D721Med (cell line): ENCODE results near the gene EYA4.

ENCODE experiments used
- DNase-seq: peaks from one replicate; pipeline ENCODE4 v3.0.0; 2011; ENCODE audit warnings: low spot score; ENCODE audit not compliant: insufficient read length
- FAIRE-seq: peaks from 2 replicates; lab custom pipeline; 2011; peaks lifted over from hg19 to GRCh38; lab: Jason Lieb, UNC
- CTCF ChIP-seq: IDR thresholded peaks from 2 replicates; pipeline ENCODE4 v1.5.1; 2012; ENCODE audit warnings: mild to moderate bottlenecking, control low read depth; ENCODE audit not compliant: insufficient read depth; ENCODE audit errors: missing control alignments

EYA4 gene

DNA sequence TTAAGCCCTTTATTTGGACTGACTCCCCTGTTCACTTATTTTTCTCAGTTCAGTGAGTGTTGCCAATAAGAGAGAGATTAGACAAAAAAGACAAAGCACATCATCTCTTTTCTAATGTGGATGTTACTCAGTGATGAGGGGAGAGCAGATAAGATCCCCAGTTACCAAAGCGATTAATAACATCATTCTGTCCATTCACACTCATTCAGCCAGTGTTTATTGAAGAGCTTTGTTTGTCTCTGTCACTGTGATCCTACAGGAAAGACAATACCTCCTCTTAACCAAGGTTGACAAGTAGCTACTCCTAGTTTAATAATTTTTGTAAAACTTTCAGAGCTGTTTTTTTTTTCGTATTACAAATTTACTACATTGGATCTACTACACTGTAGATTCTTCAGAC, 163.0 kb downstream of the EYA4 start:
- FAIRE-seq, result no peak
- TF ChIP-seq CTCF, result no peak
- no peak for DNase-seq

DNA sequence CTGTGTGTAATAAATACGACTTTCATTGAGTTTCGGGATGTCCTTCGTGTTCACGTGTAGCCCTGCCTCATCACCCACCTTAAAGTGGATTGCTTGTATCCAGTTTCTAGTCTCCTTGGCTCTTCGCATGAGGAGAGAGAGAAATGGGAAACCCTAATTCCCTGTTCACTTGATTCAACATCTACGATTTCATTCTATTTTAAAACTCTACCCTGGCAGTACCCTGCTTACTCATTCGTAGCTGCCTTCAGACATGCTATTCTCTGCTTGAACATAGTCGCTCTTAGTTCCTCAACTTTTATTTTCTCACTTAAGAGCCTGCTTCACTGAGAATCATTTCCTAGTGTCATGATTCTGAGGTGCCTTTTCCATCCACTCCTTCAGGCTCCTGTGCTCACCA, 163.6 kb downstream of the EYA4 start:
- no peak for TF ChIP-seq CTCF
- DNase-seq (no peak), FAIRE-seq (no peak)

DNA sequence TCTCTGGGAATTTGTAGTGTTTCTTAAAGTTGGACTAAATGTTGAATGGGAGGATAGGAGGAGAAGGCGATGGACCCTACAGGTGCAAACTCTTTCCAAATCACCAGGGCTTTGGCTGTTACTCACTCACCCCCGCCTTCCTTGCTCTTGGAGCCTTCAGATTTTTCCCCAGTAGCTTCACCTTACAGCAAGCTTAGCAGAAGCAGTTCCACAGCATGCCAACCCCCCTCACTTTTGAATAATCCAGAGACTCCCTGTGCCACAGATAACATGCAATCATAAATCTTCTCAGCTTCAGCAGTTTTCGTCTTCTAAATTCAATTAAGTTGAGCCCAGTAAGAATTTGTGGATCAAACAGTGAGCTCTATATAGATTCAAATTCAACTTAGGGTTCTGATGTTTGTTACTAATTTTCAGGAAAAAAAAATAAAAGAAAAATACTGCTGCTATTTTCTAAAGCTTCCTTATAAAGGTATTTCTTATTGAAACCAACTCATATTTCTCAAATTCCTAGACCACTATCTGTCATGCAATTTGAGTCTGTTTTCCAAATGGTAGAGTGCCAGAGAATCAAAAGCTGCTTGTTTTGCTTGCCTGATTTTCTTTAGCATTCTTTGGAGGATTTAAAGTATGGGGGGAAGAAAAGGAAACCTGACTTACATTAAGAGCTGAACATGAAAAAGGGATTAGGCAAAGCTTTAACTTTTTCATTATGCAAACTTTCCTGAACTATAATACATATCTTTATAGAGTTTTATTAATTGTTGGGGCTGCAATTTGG, 166.4 kb downstream of the EYA4 start:
- DNase-seq (no peak), FAIRE-seq (no peak)
- no peak for TF ChIP-seq CTCF

- FAIRE-seq (no peak), DNase-seq (no peak)
- no peak for TF ChIP-seq CTCF
These were observed 167.0 kb downstream of the EYA4 start for GRCh38 chr6:133408132-133408531.

GRCh38 chr6:133408543-133408942, 167.4 kb downstream of the EYA4 start:
- DNase-seq, result no peak
- no peak for TF ChIP-seq CTCF
- no peak for FAIRE-seq

GRCh38 chr6:133410638-133411435, 169.7 kb downstream of the EYA4 start:
- no peak for FAIRE-seq
- no peak for TF ChIP-seq CTCF
- DNase-seq, result no peak

GRCh38 chr6:133411757-133412156, 170.6 kb downstream of the EYA4 start:
- DNase-seq, result no peak

More at GRCh38 chr6:133411757-133412156, 170.6 kb downstream of the EYA4 start:
- no peak for TF ChIP-seq CTCF
- FAIRE-seq, result no peak
